GM12873 (cell line): Measurements from ENCODE around the gene TMIE.
A peak's percentile ranks its signal among the peaks of the same experiment; 100 is the strongest.

Source experiments
- TF ChIP-seq, protein P1 (sequence below): IDR thresholded peaks from 2 replicates; pipeline ENCODE4 v1.5.1; 2012; ENCODE audit warnings: low read depth, mild to moderate bottlenecking, moderate library complexity, low read length, control low read depth; ENCODE audit not compliant: insufficient read depth; ENCODE audit errors: missing control alignments

The TMIE gene

DNA sequence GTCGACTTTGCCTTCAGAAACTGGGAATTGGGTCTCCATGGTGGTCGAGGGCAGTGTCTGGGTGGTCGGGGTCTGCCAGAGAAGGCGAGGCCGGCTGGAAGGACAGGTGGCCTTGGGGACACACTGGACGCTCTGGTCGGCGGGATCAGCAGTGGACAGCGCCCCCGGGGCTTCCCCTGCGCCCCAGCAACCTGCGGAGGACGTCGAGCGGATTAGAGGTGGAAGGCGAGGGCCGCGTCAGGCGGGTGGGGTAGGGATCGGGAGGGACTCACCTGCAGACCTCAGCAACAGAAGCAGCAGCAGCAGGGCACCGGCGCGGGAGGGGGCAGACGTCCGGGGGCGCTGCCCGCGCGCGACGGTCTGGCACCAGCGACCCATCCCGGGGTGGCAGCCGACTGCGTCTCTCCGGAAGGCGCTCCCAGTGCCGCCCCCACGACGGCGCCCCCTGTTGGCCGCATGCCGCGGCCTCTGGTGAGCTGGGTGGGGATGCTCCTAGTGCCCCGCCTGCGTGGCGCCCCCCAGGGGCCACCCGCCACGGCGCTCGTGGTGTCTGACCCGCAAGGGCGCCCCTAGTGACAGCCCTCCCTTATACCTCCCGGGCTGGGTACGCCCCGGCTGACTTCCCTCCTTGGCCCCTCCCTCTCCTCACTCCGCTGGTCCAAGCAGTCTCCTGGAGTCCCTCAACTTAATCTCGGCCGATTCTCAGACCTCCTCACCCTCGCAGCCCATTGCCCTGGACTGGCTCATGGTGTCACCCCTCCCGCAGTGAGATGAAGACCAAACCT, 16.4 kb downstream of the TMIE start, which contains the start of gene PRSS50:
Gene PRSS50 (minus strand): TSS at position 423 of the 785 bp plus-strand sequence. CDS start 45 bp downstream, at position 378.
- TF ChIP-seq, protein P1, sequence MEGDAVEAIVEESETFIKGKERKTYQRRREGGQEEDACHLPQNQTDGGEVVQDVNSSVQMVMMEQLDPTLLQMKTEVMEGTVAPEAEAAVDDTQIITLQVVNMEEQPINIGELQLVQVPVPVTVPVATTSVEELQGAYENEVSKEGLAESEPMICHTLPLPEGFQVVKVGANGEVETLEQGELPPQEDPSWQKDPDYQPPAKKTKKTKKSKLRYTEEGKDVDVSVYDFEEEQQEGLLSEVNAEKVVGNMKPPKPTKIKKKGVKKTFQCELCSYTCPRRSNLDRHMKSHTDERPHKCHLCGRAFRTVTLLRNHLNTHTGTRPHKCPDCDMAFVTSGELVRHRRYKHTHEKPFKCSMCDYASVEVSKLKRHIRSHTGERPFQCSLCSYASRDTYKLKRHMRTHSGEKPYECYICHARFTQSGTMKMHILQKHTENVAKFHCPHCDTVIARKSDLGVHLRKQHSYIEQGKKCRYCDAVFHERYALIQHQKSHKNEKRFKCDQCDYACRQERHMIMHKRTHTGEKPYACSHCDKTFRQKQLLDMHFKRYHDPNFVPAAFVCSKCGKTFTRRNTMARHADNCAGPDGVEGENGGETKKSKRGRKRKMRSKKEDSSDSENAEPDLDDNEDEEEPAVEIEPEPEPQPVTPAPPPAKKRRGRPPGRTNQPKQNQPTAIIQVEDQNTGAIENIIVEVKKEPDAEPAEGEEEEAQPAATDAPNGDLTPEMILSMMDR: peak; percentile 64

DNA sequence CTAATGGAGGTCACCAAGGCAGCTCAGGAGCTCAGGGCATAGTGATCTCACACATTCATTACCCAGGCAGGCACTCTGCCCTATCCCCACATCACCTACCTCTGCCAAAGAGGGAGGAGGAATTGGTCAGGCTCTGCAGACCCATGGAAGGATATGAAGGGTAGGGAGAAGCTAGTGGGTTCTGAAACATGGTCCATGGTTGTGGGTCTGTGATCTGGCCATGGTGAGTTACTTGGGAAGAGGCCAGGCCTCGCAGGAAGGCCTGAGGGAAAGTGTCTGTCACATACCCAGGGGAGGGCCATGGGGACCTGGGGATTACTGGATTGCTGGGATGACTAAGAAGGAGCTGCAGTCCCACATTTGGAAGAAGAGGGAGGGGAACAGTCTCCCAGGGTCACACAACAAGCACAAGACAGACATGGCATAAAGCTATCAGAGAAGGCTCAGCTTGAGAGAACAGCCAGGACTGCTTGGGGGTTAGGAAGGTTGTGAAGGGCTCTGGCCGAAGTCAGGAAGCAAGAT, 17.9 kb downstream of the TMIE start:
- TF ChIP-seq, protein P1: no peak

DNA sequence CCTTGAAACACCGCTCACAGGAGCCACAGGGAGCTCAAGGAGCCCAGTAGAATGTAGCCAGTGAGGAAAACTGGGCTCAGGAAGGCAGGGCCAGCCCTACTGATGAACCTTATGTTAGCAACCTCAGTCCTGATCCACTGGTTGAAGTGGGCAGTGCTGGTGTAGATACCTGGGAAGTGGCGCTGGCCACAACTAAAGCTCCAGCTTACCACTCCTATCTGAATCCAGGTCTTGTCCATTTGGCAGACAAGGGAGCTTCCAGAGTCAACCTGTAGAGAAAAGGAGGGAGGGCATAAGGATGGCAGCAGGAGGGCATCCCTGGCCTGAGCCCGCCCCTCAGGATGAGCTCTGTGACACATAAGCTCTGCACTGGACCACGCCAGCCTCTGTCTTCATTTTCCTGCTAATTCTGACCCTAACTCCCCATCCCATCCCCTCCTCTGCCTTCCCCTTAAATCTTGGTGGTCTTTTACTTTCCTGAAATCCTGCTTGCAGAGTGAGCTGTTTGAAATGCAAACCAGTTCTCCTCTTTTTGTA, 18.6 kb downstream of the TMIE start:
- TF ChIP-seq, protein P1: no peak

DNA sequence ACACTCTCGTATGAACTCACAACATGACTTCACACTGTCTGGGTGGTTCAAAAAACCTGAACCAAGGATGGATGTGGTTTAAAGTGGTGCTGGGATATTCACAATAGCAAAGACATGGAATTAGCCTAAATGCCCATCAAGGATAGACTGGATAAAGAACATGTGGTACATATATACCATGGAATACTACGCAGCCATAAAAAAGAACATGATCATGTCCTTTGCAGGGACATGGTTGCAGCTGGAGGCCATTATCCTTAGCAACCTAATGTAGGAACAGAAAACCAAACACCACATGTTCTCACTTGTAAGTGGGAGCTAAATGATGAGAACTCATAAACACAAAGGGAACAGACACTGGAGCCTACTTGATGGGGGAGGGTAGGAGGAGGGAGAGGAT, 19.8 kb downstream of the TMIE start:
- TF ChIP-seq, protein P1: no peak

DNA sequence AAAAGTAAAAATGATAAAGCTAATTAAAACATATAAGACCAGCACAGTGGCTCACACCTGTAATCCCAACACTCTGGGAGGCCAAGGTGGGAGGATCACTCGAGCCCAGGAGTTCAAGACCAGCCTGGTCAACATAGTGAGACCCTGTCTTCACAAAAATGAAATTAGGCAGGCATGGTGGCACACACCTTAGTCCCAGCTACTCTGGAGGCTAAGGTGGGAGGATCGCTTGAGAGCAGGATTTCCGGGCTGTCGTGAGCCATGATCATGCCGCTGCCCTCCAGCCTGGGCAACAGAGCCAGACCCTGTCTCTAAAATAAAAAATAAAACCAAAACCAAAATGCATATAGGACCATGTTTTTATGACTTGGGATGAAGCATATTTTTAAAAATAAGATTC, 21.3 kb downstream of the TMIE start:
- TF ChIP-seq, protein P1: no peak

DNA sequence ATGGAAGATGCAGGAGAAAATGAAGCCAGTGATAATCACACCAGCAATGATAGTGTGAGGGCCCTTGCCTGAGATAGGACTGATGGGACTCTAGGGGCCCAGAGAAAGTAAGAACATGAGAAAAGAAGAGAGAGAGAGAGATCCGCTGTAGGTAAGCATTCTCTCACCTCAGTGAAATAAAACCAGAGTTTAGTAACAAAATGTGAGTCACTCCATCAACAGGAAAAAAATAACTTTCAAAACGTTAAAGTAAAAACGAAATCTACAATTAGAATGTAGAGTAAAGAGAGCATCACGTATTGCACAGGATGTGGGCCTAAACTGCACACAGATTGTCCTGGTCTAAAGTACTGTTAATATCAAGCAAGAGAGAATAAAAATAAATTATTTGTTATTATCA, 23.2 kb downstream of the TMIE start:
- TF ChIP-seq, protein P1: no peak

DNA sequence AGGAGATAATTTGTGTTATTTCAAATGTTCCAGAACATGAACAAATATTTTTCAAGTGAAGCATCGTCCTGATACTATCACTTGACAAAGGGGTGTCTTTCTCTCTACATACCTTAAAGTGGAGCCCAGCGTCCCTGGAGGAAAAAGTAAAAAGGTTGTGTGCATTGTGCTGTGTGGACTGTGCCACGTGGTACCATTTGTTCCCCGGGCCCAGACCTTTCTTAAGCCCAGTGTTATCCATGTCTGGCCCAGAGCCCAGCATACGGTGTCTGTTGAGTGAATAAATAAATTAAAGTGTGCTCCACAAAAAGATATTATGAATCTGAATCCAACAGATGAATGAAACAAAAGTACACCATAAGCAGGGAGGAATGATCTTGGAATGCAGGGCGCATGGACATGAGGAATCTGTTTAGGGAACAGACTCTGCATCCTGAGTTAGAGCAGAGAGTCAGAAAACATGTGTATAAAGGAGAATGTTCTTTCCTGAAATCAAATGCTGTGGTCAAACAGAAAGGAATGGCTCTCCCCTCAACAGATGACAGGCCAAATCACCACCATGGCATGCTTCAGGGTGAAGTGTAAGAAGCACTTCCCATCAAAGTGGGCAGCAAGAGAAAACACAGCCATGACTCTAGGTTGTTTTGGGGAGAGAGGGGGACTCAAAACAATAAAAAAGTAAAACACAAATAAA, 24.6 kb downstream of the TMIE start:
- TF ChIP-seq, protein P1: no peak
